Epithelial cell of prostate (primary cell): ENCODE results near the gene PACSIN1.
A peak's percentile ranks its signal among the peaks of the same experiment; 100 is the strongest.

ENCODE experiments used
- DNase-seq: peaks from one replicate; pipeline ENCODE4 v3.0.0-alpha.2; 2011; ENCODE audit warnings: low read depth, low spot score
- H3K27ac ChIP-seq: fragments of 450-650 bp; 2 replicates; pipeline ENCODE4 v1.5.1; 2017; ENCODE audit warnings: mild to moderate bottlenecking

The PACSIN1 gene

GRCh38 chr6:34538581-34538980 lies 72.7 kb downstream of the PACSIN1 start:
- DNase-seq, result no peak
- H3K27ac ChIP-seq, result no peak overlapping the region

- no peak for DNase-seq
- H3K27ac ChIP-seq, result no peak overlapping the region
These were observed 73.3 kb downstream of the PACSIN1 start for GRCh38 chr6:34539181-34539580.

GRCh38 chr6:34540222-34540621 lies 74.3 kb downstream of the PACSIN1 start:
- DNase-seq, result no peak
- no peak overlapping the region for H3K27ac ChIP-seq

GRCh38 chr6:34540841-34541240 lies 75.0 kb downstream of the PACSIN1 start:
- no peak for DNase-seq
- no peak overlapping the region for H3K27ac ChIP-seq

- no peak for DNase-seq
- H3K27ac ChIP-seq, result no peak overlapping the region
These were observed 77.5 kb downstream of the PACSIN1 start for GRCh38 chr6:34543421-34543820.

- no peak overlapping the region for H3K27ac ChIP-seq
- no peak for DNase-seq
These were observed 78.3 kb downstream of the PACSIN1 start for GRCh38 chr6:34544052-34544604.

- H3K27ac ChIP-seq, result no peak overlapping the region
- no peak for DNase-seq
These were observed 79.0 kb downstream of the PACSIN1 start for GRCh38 chr6:34544776-34545471.

GRCh38 chr6:34546551-34547321 lies 80.9 kb downstream of the PACSIN1 start:
- no peak overlapping the region for H3K27ac ChIP-seq
- DNase-seq, result no peak

- no peak overlapping the region for H3K27ac ChIP-seq
These were observed 82.1 kb downstream of the PACSIN1 start for GRCh38 chr6:34547701-34548644.

GRCh38 chr6:34549026-34549803 lies 83.3 kb downstream of the PACSIN1 start:
- no peak for DNase-seq

More at GRCh38 chr6:34547701-34548644, 82.1 kb downstream of the PACSIN1 start:
- DNase-seq, result no peak

GRCh38 chr6:34549804-34550202 lies 83.9 kb downstream of the PACSIN1 start:
- peak overlapping the region; percentile 41 for H3K27ac ChIP-seq
- DNase-seq, result no peak

More at GRCh38 chr6:34549026-34549803, 83.3 kb downstream of the PACSIN1 start:
- H3K27ac ChIP-seq, result peak overlapping the region; percentile 41

GRCh38 chr6:34551720-34552119 lies 85.8 kb downstream of the PACSIN1 start:
- no peak for DNase-seq
- H3K27ac ChIP-seq, result no peak overlapping the region

GRCh38 chr6:34552620-34553019 lies 86.7 kb downstream of the PACSIN1 start:
- no peak overlapping the region for H3K27ac ChIP-seq
- DNase-seq, result no peak

- DNase-seq, result no peak
- H3K27ac ChIP-seq, result no peak overlapping the region
These were observed 87.3 kb downstream of the PACSIN1 start for GRCh38 chr6:34553146-34553545.

- peak overlapping the region; percentile 68 for H3K27ac ChIP-seq
- DNase-seq, result no peak
These were observed 87.9 kb downstream of the PACSIN1 start for GRCh38 chr6:34553750-34554149.

- H3K27ac ChIP-seq, result peak overlapping the region; percentile 68
- DNase-seq, result no peak
These were observed 88.6 kb downstream of the PACSIN1 start for GRCh38 chr6:34554291-34555006.

- DNase-seq, result no peak
- H3K27ac ChIP-seq, result peak overlapping the region; percentile 68
These were observed 89.1 kb downstream of the PACSIN1 start for GRCh38 chr6:34555007-34555322.

- H3K27ac ChIP-seq, result peak overlapping the region; percentile 68
- DNase-seq, result no peak
These were observed 89.5 kb downstream of the PACSIN1 start for GRCh38 chr6:34555328-34555727.

- peak; percentile 22 for DNase-seq
- peak within 1 kb of the TSS; percentile 68 for H3K27ac ChIP-seq
These were observed 90.2 kb downstream of the PACSIN1 start, which contains the start of gene SPDEF for GRCh38 chr6:34556031-34556471. TSS of gene SPDEF (minus strand) at chr6:34556329. CDS start at chr6:34544455, 11,874 bp downstream.
